Measurements from ENCODE around the gene RCVRN. TPM values are rescaled to one million over a fixed set of nuclear protein-coding genes. Genes with fewer than 3 reads are reported as not detected.

Gene RCVRN
- total and polyA plus RNA-seq, 9 of the 15 experiments (the other 6 are each of a cell fraction or from before 2014, with no cell fraction given) = not detected

DNA sequence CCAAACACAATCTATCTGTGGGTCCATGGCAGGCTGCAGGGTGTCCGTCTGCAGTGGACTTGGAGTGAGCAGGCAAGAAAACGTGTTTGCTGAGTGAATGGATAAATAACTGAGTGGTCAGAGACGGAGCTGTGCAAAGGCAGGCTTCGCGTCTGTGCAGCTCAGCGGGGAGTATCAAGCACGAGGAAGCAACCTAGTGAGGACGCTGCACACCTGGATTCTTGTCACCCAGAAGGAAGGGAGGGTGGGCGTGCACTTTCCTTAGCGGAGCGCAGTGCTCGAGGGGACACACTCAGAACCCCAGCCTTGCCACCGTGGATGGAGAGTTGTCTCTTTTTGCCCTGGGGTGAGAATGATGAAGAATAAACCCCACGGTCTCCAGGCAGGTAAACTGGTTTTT is 1.5 kb upstream of the RCVRN start (continued):
- TF ChIP-seq, protein P1, sequence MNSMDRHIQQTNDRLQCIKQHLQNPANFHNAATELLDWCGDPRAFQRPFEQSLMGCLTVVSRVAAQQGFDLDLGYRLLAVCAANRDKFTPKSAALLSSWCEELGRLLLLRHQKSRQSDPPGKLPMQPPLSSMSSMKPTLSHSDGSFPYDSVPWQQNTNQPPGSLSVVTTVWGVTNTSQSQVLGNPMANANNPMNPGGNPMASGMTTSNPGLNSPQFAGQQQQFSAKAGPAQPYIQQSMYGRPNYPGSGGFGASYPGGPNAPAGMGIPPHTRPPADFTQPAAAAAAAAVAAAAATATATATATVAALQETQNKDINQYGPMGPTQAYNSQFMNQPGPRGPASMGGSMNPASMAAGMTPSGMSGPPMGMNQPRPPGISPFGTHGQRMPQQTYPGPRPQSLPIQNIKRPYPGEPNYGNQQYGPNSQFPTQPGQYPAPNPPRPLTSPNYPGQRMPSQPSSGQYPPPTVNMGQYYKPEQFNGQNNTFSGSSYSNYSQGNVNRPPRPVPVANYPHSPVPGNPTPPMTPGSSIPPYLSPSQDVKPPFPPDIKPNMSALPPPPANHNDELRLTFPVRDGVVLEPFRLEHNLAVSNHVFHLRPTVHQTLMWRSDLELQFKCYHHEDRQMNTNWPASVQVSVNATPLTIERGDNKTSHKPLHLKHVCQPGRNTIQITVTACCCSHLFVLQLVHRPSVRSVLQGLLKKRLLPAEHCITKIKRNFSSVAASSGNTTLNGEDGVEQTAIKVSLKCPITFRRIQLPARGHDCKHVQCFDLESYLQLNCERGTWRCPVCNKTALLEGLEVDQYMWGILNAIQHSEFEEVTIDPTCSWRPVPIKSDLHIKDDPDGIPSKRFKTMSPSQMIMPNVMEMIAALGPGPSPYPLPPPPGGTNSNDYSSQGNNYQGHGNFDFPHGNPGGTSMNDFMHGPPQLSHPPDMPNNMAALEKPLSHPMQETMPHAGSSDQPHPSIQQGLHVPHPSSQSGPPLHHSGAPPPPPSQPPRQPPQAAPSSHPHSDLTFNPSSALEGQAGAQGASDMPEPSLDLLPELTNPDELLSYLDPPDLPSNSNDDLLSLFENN (IDR thresholded peaks at IDR 0.05; ENCODE audit: low read depth in 2 of 2, low read length in 2 of 2) = no peak
- TF ChIP-seq WHSC1 (IDR thresholded peaks at IDR 0.05; ENCODE audit: low read length) (no peak), EP400 (IDR thresholded peaks at IDR 0.05) (no peak), SIRT6 (IDR thresholded peaks at IDR 0.05; ENCODE audit: low read depth, low read length) (no peak), CREM (IDR thresholded peaks at IDR 0.05; ENCODE audit: low read depth) (no peak), IFI16 (CRISPR knock-in tag; IDR thresholded peaks at IDR 0.05) (no peak), SAFB2 (IDR thresholded peaks at IDR 0.05; ENCODE audit: borderline replicate concordance, low read depth, low read length, severe bottlenecking) (no peak), FOXJ2 (tag; IDR thresholded peaks at IDR 0.05) (no peak), SIX5 (IDR thresholded peaks at IDR 0.05; ENCODE audit: borderline replicate concordance in 1 of 2, insufficient read depth in 1 of 2, low read depth in 1 of 2, low read length in 2 of 2) (no peak)
- TF ChIP-seq, protein P2, sequence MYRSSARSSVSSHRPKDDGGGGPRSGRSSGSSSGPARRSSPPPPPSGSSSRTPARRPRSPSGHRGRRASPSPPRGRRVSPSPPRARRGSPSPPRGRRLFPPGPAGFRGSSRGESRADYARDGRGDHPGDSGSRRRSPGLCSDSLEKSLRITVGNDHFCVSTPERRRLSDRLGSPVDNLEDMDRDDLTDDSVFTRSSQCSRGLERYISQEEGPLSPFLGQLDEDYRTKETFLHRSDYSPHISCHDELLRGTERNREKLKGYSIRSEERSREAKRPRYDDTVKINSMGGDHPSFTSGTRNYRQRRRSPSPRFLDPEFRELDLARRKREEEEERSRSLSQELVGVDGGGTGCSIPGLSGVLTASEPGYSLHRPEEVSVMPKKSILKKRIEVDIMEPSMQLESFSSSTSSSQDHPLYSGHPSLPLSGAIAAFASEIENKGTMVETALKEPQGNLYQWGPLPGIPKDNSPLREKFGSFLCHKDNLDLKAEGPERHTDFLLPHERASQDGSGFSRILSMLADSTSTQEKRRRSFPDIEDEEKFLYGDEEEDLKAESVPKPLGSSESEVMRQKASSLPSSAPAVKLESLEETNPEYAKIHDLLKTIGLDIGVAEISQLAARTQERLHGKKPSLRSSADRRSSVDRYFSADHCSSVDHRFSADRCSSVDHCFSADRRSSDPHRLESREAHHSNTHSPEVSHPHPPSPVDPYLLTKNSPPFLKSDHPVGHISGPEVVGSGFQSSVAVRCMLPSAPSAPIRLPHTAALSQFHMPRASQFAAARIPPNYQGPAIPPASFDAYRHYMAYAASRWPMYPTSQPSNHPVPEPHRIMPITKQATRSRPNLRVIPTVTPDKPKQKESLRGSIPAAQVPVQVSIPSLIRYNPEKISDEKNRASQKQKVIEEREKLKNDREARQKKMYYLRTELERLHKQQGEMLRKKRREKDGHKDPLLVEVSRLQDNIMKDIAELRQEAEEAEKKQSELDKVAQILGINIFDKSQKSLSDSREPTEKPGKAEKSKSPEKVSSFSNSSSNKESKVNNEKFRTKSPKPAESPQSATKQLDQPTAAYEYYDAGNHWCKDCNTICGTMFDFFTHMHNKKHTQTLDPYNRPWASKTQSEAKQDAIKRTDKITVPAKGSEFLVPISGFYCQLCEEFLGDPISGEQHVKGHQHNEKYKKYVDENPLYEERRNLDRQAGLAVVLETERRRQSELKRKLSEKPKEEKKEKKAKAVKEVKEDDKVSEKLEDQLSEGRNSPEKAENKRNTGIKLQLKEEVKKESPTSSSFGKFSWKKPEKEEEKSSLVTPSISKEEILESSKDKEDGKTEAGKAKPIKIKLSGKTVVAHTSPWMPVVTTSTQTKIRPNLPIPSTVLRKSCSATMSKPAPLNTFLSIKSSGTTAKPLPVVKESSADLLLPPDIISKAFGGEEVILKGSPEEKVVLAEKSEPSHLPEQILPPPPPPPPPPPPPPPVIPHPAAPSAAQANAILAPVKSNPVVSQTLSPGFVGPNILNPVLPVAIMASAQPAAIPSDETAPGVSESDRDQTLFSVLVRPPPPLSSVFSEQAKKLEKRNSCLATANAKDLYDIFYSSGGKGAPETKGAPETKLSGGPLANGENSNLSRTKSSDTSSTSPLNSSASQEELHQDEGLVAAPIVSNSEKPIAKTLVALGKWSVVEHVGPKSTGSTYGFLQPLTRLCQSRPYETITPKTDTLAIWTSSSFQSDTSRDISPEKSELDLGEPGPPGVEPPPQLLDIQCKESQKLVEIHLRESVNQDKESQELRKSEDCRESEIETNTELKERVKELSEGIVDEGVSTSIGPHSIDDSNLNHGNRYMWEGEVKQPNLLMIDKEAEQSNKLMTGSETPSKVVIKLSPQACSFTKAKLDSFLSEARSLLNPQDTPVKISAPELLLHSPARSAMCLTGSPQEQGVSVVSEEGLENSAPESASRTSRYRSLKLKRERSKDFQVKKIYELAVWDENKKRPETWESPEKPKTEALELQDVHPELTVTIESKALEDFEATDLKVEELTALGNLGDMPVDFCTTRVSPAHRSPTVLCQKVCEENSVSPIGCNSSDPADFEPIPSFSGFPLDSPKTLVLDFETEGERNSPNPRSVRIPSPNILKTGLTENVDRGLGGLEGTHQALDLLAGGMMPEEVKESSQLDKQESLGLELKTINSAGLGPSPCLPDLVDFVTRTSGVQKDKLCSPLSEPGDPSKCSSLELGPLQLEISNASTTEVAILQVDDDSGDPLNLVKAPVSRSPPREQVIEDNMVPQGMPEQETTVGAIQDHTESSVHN (IDR thresholded peaks at IDR 0.05; ENCODE audit: borderline replicate concordance in 1 of 2, low read depth in 1 of 2) = no peak
- TF ChIP-seq, protein P3, sequence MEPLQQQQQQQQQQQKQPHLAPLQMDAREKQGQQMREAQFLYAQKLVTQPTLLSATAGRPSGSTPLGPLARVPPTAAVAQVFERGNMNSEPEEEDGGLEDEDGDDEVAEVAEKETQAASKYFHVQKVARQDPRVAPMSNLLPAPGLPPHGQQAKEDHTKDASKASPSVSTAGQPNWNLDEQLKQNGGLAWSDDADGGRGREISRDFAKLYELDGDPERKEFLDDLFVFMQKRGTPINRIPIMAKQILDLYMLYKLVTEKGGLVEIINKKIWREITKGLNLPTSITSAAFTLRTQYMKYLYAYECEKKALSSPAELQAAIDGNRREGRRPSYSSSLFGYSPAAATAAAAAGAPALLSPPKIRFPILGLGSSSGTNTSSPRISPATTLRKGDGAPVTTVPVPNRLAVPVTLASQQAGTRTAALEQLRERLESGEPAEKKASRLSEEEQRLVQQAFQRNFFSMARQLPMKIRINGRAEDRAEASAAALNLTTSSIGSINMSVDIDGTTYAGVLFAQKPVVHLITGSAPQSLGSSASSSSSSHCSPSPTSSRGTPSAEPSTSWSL (CRISPR knock-in tag; IDR thresholded peaks at IDR 0.05; ENCODE audit: borderline replicate concordance) = no peak
- TF ChIP-seq, protein P4, sequence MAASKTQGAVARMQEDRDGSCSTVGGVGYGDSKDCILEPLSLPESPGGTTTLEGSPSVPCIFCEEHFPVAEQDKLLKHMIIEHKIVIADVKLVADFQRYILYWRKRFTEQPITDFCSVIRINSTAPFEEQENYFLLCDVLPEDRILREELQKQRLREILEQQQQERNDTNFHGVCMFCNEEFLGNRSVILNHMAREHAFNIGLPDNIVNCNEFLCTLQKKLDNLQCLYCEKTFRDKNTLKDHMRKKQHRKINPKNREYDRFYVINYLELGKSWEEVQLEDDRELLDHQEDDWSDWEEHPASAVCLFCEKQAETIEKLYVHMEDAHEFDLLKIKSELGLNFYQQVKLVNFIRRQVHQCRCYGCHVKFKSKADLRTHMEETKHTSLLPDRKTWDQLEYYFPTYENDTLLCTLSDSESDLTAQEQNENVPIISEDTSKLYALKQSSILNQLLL (CRISPR knock-in tag; IDR thresholded peaks at IDR 0.05; ENCODE audit: borderline replicate concordance) = no peak

Measured in K562 (cell line).